Kidney epithelial cell (primary cell): ENCODE results near the gene MAGEF1. TPM values are rescaled to one million over a fixed set of nuclear protein-coding genes. Genes with fewer than 3 reads are reported as not detected.

ENCODE experiments used
- DNase-seq: peaks from one replicate; pipeline ENCODE4 v3.0.0-alpha.2; 2010; ENCODE audit warnings: low read depth
- H3K27me3 ChIP-seq: 2 replicates; pipeline ENCODE4 v1.6.0; 2011; ENCODE audit warnings: low read length; ENCODE audit not compliant: control insufficient read depth, insufficient read depth
- H3K36me3 ChIP-seq: 2 replicates; pipeline ENCODE4 v1.5.1; 2011; ENCODE audit warnings: low read length; ENCODE audit not compliant: control insufficient read depth, insufficient read depth
- H3K4me3 ChIP-seq: 2 replicates; pipeline ENCODE4 v1.5.1; 2011; ENCODE audit warnings: low read depth, mild to moderate bottlenecking, control low read depth, low read length
- total RNA-seq: library from RNA; depleted of rRNA; stranded (reverse); fragments of >200 nt; gene quantifications from 2 replicates; pipeline ENCODE4 v1.2.3, GENCODE V29; 2015
- TF ChIP-seq, protein P1 (sequence below): IDR thresholded peaks from 2 replicates; pipeline ENCODE4 v1.5.1; 2011; ENCODE audit warnings: mild to moderate bottlenecking, moderate library complexity, low read length, control low read depth, inconsistent platforms; ENCODE audit not compliant: insufficient read depth, poor library complexity, severe bottlenecking

MAGEF1 gene
- total RNA-seq, 1 donor from 2014 or later: 48.0 TPM

DNA sequence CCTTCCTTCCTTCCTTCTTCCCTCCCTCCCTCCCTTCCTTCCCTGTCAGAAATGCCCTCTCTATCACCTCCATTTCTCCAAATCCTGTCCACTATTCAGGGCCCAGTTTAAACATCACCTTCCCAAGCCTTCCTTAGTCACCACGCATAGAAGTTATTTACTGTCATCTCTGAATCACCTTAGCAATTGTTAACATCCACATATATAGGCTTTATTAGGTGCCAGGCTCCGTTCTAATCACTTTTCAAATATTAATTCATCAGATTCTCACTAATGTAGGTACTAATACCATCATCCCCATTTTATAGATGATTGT is 1.1 kb upstream of the MAGEF1 start:
- no peak for DNase-seq
- H3K4me3 ChIP-seq: no peak overlapping the region
- TF ChIP-seq, protein P1, sequence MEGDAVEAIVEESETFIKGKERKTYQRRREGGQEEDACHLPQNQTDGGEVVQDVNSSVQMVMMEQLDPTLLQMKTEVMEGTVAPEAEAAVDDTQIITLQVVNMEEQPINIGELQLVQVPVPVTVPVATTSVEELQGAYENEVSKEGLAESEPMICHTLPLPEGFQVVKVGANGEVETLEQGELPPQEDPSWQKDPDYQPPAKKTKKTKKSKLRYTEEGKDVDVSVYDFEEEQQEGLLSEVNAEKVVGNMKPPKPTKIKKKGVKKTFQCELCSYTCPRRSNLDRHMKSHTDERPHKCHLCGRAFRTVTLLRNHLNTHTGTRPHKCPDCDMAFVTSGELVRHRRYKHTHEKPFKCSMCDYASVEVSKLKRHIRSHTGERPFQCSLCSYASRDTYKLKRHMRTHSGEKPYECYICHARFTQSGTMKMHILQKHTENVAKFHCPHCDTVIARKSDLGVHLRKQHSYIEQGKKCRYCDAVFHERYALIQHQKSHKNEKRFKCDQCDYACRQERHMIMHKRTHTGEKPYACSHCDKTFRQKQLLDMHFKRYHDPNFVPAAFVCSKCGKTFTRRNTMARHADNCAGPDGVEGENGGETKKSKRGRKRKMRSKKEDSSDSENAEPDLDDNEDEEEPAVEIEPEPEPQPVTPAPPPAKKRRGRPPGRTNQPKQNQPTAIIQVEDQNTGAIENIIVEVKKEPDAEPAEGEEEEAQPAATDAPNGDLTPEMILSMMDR: no peak
- H3K36me3 ChIP-seq: no peaks in the 10 kb centered on the region
- no peaks in the 10 kb centered on the region for H3K27me3 ChIP-seq

GRCh38 chr3:184712248-184713039 is 580 bp upstream of the MAGEF1 start:
- TF ChIP-seq, protein P1: no peak
- Histone ChIP-seq H3K27me3 (no peaks in the 10 kb centered on the region), H3K4me3 (peak overlapping the region; percentile 87), H3K36me3 (no peaks in the 10 kb centered on the region)
- DNase-seq: no peak

DNA sequence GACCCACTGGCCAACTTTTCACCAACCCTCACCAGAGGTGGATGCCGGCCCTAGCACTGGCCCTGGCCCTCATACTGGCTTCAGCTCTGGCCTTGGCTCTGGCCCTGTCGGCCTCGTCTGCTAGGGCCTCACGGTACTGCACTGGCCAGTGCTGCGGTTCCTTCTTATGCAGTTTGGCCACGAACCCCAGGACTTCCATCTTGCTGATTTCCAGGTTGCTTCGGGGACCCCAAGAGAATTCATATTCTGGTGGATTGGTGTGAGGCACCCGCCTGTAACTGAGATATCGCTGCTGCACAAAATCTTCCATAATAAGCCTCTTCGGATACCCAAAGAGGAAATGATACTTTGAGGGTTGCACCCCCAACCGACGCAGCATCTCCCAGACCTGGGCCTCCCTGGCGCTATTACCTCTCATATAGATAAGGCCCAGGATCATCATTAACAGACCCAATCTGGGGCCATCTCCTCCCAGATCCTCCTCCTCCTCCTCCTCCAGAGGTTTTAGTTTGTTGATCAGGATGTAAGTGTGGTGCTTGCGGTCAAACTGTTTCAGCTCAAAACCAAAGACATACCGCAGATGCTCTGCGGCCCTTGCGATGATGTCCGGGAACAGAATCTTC is 883 bp downstream of the MAGEF1 start:
- TF ChIP-seq, protein P1: no peak
- no peaks in the 10 kb centered on the region for H3K27me3 ChIP-seq
- DNase-seq: no peak
- no peaks in the 10 kb centered on the region for H3K36me3 ChIP-seq
- H3K4me3 ChIP-seq: peak overlapping the region; percentile 87

DNA sequence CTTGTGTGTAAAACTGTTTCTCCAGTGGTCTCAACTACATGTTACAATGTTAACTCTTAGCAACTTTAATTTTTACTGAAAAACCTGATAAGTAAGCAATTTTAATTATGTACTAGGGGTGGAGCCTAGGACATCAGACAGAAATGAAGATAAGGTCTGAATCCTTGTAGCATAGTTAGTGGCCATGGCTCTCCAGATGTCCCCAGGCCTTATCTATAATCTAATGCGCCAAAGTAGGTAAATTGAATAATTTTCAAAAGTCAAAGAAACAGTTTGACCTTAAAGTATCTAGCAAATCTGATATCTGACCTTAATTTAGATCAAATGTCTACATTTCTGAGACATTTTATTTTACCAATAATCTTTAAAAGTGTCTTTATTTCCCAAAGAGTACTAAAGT is 8.2 kb downstream of the MAGEF1 start:
- TF ChIP-seq, protein P1: no peak
- H3K27me3 ChIP-seq: no peaks in the 10 kb centered on the region
- DNase-seq: no peak
- H3K4me3 ChIP-seq: no peak overlapping the region
- H3K36me3 ChIP-seq: no peaks in the 10 kb centered on the region

DNA sequence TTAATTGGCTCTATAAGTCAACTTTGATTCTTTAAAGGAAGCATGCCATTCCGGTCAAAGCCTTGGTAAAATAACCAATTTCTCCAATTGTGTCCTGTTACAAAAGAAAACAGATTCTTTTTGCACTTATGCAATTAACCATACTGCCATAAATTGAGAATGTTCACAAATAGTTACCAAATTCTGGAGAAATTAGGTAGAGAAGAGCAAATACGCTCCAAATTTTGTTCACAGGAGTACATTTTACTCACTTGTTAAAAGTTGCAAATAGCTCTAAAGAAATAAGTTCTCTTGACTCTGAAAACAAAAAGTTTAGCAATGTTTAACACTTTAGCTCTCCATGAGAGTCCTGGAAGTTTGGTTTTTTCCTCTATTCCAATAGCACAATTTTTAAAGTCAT is 11.1 kb downstream of the MAGEF1 start:
- H3K36me3 ChIP-seq: no peaks in the 10 kb centered on the region
- DNase-seq: no peak
- no peaks in the 10 kb centered on the region for H3K27me3 ChIP-seq
- H3K4me3 ChIP-seq: no peak overlapping the region
- TF ChIP-seq, protein P1: no peak
